HepG2 (cell line): ENCODE results near the gene DNAL4. TPM values are rescaled to one million over a fixed set of nuclear protein-coding genes. Genes with fewer than 3 reads are reported as not detected.

Experiments used
- ATAC-seq: fragments of 200-7000 bp; cut with Tn5 transposase; 3 replicates; pipeline ENCODE4 v1.9.1; 2020; ENCODE audit warnings: mild to moderate bottlenecking, moderate library complexity
- BruUV-seq: library from RNA; stranded (reverse); fragments of 400-500 nt; replicated peaks from 2 replicates; lab custom pipeline; 2021; lab: Mats Ljungman, UMichigan
- CTCF ChIA-PET: fragments of 300-600 bp; formaldehyde crosslinking; extraction: SDS; loops from one replicate; lab custom pipeline; 2021; ENCODE audit warnings: low total read pairs, inconsistent platforms, low intra/inter-chr PET ratio; lab: Yijun Ruan, JAX
- POLR2A ChIA-PET: fragments of 350-600 bp; sonication (Branson Sonifier 250); formaldehyde crosslinking; loops from one replicate; lab custom pipeline; 2020; ENCODE audit warnings: antibody characterized with exemption, inconsistent platforms; lab: Yijun Ruan, JAX
- DNase-seq: peaks from one replicate; pipeline ENCODE4 v3.0.0-alpha.2; 2015; ENCODE audit warnings: low spot score
- FAIRE-seq: peaks from 3 replicates; lab custom pipeline; 2011; peaks lifted over from hg19 to GRCh38; lab: Jason Lieb, UNC
- H2AFZ ChIP-seq: one replicate; pipeline ENCODE4 v1.6.1; 2011; ENCODE audit warnings: low read length, inconsistent platforms
- H3K27ac ChIP-seq: fragments of 300-600 bp; 3 replicates; pipeline ENCODE4 v1.8.0; 2011; ENCODE audit warnings: mixed run types, mild to moderate bottlenecking, mixed read lengths, low read length, inconsistent platforms; ENCODE audit not compliant: insufficient read depth; ENCODE audit errors: extremely low read length
- H3K27me3 ChIP-seq, 2 experiments: fragments of 200-600 bp in 1 of 2; 2 replicates in 1 of 2; 3 replicates in 1 of 2; pipeline versions ENCODE4 v1.6.0 to v1.8.0; 2011; ENCODE audit warnings: low read length in 2 of 2, mild to moderate bottlenecking in 2 of 2, moderate library complexity in 2 of 2, inconsistent platforms in 1 of 2; ENCODE audit not compliant: insufficient read depth in 2 of 2, control insufficient read depth in 1 of 2
- H3K36me3 ChIP-seq, 2 experiments: fragments of 200-600 bp in 1 of 2; replicated peaks in 1 of 2; 2 replicates in 1 of 2; 3 replicates in 1 of 2; pipeline versions ENCODE4 v1.5.1 to v1.8.0; 2011; ENCODE audit warnings: low read length in 2 of 2, inconsistent platforms in 1 of 2; ENCODE audit not compliant: insufficient read depth in 2 of 2, control insufficient read depth in 1 of 2
- H3K4me1 ChIP-seq: 2 replicates; pipeline ENCODE4 v1.5.1; 2012; ENCODE audit warnings: low read length, inconsistent platforms; ENCODE audit not compliant: insufficient read depth
- H3K4me2 ChIP-seq: 2 replicates; pipeline ENCODE4 v1.6.0; 2011; ENCODE audit warnings: low read depth, low read length, inconsistent platforms
- H3K4me3 ChIP-seq, 3 experiments: fragments of 200-600 bp in 1 of 3; sonication (generic), shearing (Covaris generic) in 1 of 3; replicated peaks in 1 of 3; 2 replicates each; pipeline ENCODE4 v1.5.1; 2011 to 2016; ENCODE audit warnings: low read length in 3 of 3, inconsistent platforms in 2 of 3, low read depth in 2 of 3, mild to moderate bottlenecking in 2 of 3, control low read depth in 1 of 3, mixed read lengths in 1 of 3; ENCODE audit not compliant: insufficient read depth in 1 of 3
- H3K79me2 ChIP-seq: one replicate; pipeline ENCODE4 v1.6.1; 2011; ENCODE audit warnings: low read length, inconsistent platforms; ENCODE audit not compliant: insufficient read depth
- H3K9ac ChIP-seq: 2 replicates; pipeline ENCODE4 v1.6.0; 2011; ENCODE audit warnings: mild to moderate bottlenecking, low read depth, low read length, inconsistent platforms; ENCODE audit not compliant: insufficient read depth
- H3K9me3 ChIP-seq: 2 replicates; pipeline ENCODE4 v1.5.1; 2012; ENCODE audit warnings: mild to moderate bottlenecking, low read length
- H4K20me1 ChIP-seq: 2 replicates; pipeline ENCODE4 v1.6.0; 2011; ENCODE audit warnings: inconsistent platforms, mild to moderate bottlenecking, low read length, moderate library complexity; ENCODE audit not compliant: insufficient read depth
- AGO1 ChIP-seq: fragments of 200-400 bp; formaldehyde crosslinking; IDR thresholded peaks from 2 replicates; pipeline ENCODE4 v1.6.1; 2017; ENCODE audit warnings: mild to moderate bottlenecking, low read depth, low read length, moderate library complexity; ENCODE audit not compliant: poor library complexity, severe bottlenecking
- JUNB ChIP-seq: sonication (generic); formaldehyde crosslinking; IDR thresholded peaks from 2 replicates; pipeline ENCODE4 v1.8.0; 2022; ENCODE audit warnings: missing genetic modification reagents, mild to moderate bottlenecking, borderline replicate concordance
- MTF1 ChIP-seq: sonication (generic); formaldehyde crosslinking; IDR thresholded peaks from 2 replicates; pipeline ENCODE4 v1.5.0; 2020; ENCODE audit warnings: missing genetic modification reagents
- SMC3 ChIP-seq: IDR thresholded peaks from 2 replicates; pipeline ENCODE4 v1.6.1; 2011; ENCODE audit warnings: low read length, improper control_type of control experiment
- SNAI1 ChIP-seq: sonication (generic); formaldehyde crosslinking; IDR thresholded peaks from 2 replicates; pipeline ENCODE4 v1.5.0; 2020; ENCODE audit warnings: mild to moderate bottlenecking, missing genetic modification reagents, borderline replicate concordance
- ZNF546 ChIP-seq: sonication (generic); formaldehyde crosslinking; conservative IDR thresholded peaks from 2 replicates; pipeline ENCODE4 v1.8.1; 2023; ENCODE audit warnings: mild to moderate bottlenecking, missing genetic modification reagents
- WGBS: methylation state at CpG from one replicate; pipeline ENCODE4 v1.1.6; 2017; ENCODE audit warnings: low lambda C conversion rate; 5-methylcytosine and 5-hydroxymethylcytosine counted together
- in situ Hi-C: cut with HindIII; loops from 2 replicates; pipeline ENCODE4 v1.10.0; 2017; ENCODE audit warnings: low pct_unique_long_range_greater_than_20kb; ENCODE audit not compliant: extremely low pct_ligation_motif_present
- intact Hi-C: fragments of 100-400 bp; cut with micrococcal nuclease; formaldehyde crosslinking; loops from one replicate; pipeline ENCODE4 v1.10.0; 2022; ENCODE audit not compliant: unreplicated experiment
- polyA plus RNA-seq, 8 experiments: library from polyadenylated mRNA; depleted of rRNA in 3 of 8; stranded (reverse) in 7 of 8; unstranded in 1 of 8; fragments of >200 nt; fragmentation: Illumina TruSeq in 4 of 8; extraction: Trizol in 4 of 8; gene quantifications; 2 replicates each; pipeline versions ENCODE4 v1.2.1 to v1.2.3, GENCODE V29; 2011 to 2016; ENCODE audit warnings: low read depth in 4 of 8, missing spikeins in 1 of 8, mixed read lengths in 1 of 8; ENCODE audit not compliant: insufficient read depth in 1 of 8
- total RNA-seq, 5 experiments: library from RNA; depleted of rRNA; stranded (reverse); fragments of >200 nt; fragmentation: Illumina TruSeq; extraction: Trizol; gene quantifications; 2 replicates each; pipeline ENCODE4 v1.2.3, GENCODE V29; 2016; ENCODE audit warnings: low read depth in 1 of 5
- TF ChIP-seq, protein P1 (sequence below): fragments of 450-650 bp; IDR thresholded peaks from 2 replicates; pipeline ENCODE4 v1.6.1; 2016

DNAL4 gene
- total and polyA plus RNA-seq, 2 of the 13 experiments (the other 11 are each of a cell fraction or from before 2014, with no cell fraction given) = 8.0 to 10.7 TPM

DNA sequence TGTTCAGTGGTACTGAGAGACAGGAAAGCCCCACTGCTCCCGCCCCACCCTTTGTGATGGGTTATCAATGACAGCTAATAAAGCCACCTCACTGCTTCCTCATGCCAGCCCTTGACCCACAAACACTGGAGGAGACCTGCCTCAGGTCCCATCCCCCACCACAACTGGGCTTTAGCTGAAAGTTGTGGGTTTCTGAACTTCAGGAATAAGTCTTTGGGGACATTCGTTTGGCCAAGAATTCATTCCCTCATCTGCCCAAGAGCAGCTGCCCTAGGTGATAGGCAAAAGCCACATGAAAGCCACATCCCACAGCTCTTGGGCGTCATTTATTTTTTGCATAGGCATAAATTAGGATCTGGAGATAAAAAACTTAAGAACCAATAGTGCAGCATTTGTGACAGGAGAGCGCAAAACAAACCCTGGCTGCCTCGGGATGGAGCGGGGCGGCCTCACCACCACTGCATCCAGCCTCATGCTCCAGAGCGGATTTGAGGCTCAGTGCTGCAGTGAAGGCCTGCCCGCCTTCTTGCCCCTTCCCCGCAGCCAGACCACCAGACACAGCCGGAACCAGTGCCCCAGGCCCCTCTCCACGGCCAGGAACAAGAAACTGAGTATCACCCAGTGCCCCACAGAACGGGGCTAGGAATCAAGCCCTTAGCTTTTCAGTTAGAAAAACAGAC is 59.4 kb downstream of the DNAL4 start:
- Histone ChIP-seq H2AFZ (no peak overlapping the region), H3K9ac (no peak overlapping the region), H3K79me2 (no peaks in the 10 kb centered on the region), H3K4me1 (peaks cover 11% of the 10 kb centered on the region), H3K9me3 (no peaks in the 10 kb centered on the region), H4K20me1 (peaks cover 11% of the 10 kb centered on the region; the same call in 1 of the 2 replicates), H3K27me3 (no peaks in the 10 kb centered on the region; a peak in 1 of 5 replicates), H3K36me3 (peaks cover 34 to 56% of the 10 kb centered on the region in 2 experiments), H3K4me2 (no peak overlapping the region), H3K4me3 (no peak overlapping the region), H3K27ac (peak overlapping the region; percentile 15)
- BruUV-seq = TSS peak; percentile 47
- ATAC-seq (no peak), FAIRE-seq (no peak), DNase-seq (no peak)
- 89% methylated on average over 12 of the region's 13 CpGs for WGBS
- POLR2A ChIA-PET = interaction anchor here (0.8 to 3.4 kb wide), 5 partner anchors 10 to 29 kb away, joined by 3 to 22 read pairs (median 3); no protein-coding TSS in a partner anchor
- intact Hi-C loops = no loop called here
- CTCF ChIA-PET = interaction anchor here (2.4 kb wide), 1 partner anchor 31 kb away, joined by 9 read pairs; no protein-coding TSS in a partner anchor
- TF ChIP-seq, protein P1, sequence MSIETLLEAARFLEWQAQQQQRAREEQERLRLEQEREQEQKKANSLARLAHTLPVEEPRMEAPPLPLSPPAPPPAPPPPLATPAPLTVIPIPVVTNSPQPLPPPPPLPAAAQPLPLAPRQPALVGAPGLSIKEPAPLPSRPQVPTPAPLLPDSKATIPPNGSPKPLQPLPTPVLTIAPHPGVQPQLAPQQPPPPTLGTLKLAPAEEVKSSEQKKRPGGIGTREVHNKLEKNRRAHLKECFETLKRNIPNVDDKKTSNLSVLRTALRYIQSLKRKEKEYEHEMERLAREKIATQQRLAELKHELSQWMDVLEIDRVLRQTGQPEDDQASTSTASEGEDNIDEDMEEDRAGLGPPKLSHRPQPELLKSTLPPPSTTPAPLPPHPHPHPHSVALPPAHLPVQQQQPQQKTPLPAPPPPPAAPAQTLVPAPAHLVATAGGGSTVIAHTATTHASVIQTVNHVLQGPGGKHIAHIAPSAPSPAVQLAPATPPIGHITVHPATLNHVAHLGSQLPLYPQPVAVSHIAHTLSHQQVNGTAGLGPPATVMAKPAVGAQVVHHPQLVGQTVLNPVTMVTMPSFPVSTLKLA = no peak
- TF ChIP-seq JUNB (CRISPR knock-in tag) (no peak), ZNF546 (CRISPR knock-in tag) (no peak), SMC3 (no peak), SNAI1 (CRISPR knock-in tag) (no peak), MTF1 (CRISPR knock-in tag) (no peak), AGO1 (peak; percentile 46)
- in situ Hi-C loops = no loop called here
